Skeletal muscle satellite cell (primary cell): ENCODE results near the gene NR4A1.

Source experiments
- H3K27me3 ChIP-seq: 2 replicates; pipeline ENCODE4 v1.7.0; 2013; ENCODE audit warnings: low read length; ENCODE audit not compliant: control insufficient read depth, insufficient read depth
- H3K36me3 ChIP-seq: 2 replicates; pipeline ENCODE4 v1.7.0; 2013; ENCODE audit warnings: mild to moderate bottlenecking, control low read depth, low read length; ENCODE audit not compliant: insufficient read depth
- H3K4me1 ChIP-seq: 2 replicates; pipeline ENCODE4 v1.7.0; 2013; ENCODE audit warnings: low read length; ENCODE audit not compliant: control insufficient read depth, insufficient read depth
- H3K4me2 ChIP-seq: 2 replicates; pipeline ENCODE4 v1.7.0; 2013; ENCODE audit warnings: mild to moderate bottlenecking, low read length
- H3K4me3 ChIP-seq: 2 replicates; pipeline ENCODE4 v1.7.0; 2013; ENCODE audit warnings: low read length
- H3K9ac ChIP-seq: 2 replicates; pipeline ENCODE4 v1.7.0; 2013; ENCODE audit warnings: mild to moderate bottlenecking, low read depth, low read length, moderate library complexity
- H3K9me3 ChIP-seq: replicated peaks from 2 replicates; pipeline ENCODE4 v1.7.0; 2013; ENCODE audit warnings: mild to moderate bottlenecking, control low read depth, low read length

NR4A1 gene

DNA sequence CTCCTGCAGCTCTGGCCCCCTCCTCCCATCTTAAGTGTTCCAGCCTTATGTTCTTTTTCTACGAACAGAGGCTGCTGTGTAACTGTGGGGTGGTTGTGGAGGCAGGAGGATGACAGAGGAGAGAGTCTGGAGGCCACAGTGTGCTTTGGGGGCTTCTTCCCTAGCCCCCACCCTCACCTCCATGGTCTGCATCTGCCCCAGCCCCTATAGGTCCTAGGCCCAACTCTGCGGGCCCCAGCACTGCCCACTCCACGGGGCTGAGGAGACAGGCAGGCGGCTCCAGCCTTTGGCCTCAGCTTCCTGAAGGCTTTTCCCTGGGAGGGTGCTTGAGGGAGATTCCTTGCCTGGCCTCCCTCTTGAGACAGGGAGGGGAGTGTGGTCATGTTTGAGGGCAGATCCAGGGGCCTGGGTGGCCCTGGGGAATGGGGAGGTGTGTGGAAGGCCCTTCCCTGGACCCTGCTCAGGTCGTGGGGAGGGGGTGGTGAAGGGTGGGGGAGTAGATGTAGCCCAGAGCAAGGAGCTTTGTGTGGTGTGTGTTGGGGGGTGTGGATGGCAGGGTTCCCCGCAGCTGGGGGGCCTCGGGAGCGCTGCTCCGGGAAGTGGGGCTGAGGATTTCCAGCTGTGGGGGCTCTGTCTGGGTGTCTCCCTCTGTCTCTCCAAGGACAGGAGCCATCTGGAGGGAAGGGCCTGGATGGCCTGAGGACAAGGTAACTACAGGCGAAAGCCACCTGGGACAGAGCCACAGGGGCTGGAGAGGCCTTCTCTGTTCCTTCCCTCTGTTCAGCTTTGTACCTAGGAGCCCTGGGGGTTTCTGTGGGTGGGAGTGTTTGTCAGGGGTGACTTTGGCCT lies 29.4 kb downstream of the NR4A1 start:
- no peaks in the 10 kb centered on the region for H3K9me3 ChIP-seq
- H3K4me2 ChIP-seq = no peak overlapping the region
- H3K36me3 ChIP-seq = peaks cover 37% of the 10 kb centered on the region
- no peaks in the 10 kb centered on the region for H3K27me3 ChIP-seq
- H3K4me1 ChIP-seq = peaks cover 32% of the 10 kb centered on the region
- no peak overlapping the region for H3K4me3 ChIP-seq
- peak overlapping the region; percentile 69 for H3K9ac ChIP-seq

DNA sequence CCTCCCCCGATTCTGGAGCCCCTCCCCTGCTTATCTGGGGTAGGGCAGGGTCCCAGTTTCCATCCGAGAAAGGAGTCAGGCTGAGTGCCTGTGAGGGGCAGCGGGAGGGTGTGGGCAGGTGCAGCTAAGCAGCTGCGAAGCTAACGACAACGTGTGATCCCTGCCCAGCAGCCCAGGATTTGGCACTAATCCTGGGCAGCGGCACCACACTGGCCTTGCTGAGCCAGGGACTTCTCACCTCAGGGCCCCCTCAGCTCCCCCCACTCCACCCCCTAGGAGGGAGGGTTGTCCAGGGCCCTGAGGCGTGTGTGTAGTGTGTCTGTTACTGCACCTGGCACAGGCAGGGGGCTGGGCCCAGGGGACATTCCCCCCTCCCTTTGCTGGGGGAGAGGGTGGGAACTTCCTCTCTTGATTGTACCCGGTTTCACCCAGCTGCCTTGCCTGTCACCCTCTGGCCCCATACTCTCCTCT lies 30.1 kb downstream of the NR4A1 start:
- Histone ChIP-seq H3K27me3 (no peaks in the 10 kb centered on the region), H3K4me3 (peak overlapping the region; percentile 47), H3K9ac (peak overlapping the region; percentile 69), H3K9me3 (no peaks in the 10 kb centered on the region), H3K36me3 (peaks cover 30% of the 10 kb centered on the region), H3K4me2 (peak overlapping the region; percentile 53), H3K4me1 (peaks cover 34% of the 10 kb centered on the region)

DNA sequence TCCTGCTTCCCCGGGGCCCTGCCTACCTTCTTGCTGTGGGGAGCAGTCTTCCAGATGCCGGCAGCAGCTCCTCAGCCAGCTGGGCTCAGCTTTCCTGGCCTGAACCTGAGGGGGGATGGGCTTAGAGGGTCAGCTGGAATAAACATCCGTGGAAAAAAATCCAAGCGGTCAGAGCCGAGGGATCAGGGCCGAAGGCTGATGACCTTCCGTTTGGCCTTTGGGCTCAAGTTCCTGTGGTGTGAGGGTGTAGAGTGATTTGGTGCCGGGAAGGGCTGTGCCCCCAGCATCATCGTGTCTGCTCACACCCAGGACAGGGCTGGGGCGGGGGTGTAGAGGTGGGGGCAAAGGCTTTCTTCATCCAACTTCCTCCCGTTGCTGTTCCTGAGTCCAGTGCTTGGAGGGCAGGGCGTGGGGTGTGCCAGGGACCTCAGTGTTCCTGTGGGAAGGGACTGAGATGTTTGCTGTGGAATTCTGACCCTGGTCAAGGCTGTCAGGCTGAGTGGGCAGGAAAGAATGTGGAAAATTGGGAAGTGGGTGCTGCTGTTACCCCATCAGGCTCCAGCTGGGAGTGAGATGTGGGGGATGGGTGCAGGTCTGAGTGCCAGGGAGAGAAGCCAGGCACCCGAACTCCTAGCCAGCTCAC lies 30.9 kb downstream of the NR4A1 start:
- H3K36me3 ChIP-seq = peaks cover 22% of the 10 kb centered on the region
- peak overlapping the region; percentile 47 for H3K4me3 ChIP-seq
- peaks cover 38% of the 10 kb centered on the region for H3K4me1 ChIP-seq
- no peaks in the 10 kb centered on the region for H3K27me3 ChIP-seq
- H3K9ac ChIP-seq = peak overlapping the region; percentile 69
- H3K4me2 ChIP-seq = peak overlapping the region; percentile 53
- H3K9me3 ChIP-seq = no peaks in the 10 kb centered on the region

DNA sequence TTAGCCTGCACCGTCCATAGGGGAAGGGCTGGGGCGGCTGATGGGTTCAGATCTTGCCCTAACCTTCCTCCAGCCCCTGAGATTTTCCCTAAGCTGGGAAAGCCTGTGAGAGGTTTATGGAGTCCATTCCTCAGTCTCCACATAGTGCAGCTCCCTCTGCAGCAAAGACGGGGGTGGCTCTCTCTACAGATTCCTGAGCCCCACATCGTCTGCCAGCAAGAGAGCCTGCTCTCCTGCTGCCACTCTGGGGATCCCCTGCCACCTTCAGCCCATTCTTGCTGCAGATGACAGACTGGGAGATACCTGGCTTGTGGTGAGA lies 31.4 kb downstream of the NR4A1 start:
- Histone ChIP-seq H3K4me1 (peaks cover 38% of the 10 kb centered on the region), H3K4me3 (peak overlapping the region; percentile 47), H3K27me3 (peaks cover 1% of the 10 kb centered on the region), H3K9me3 (no peaks in the 10 kb centered on the region), H3K36me3 (peaks cover 17% of the 10 kb centered on the region), H3K4me2 (peak overlapping the region; percentile 53), H3K9ac (peak overlapping the region; percentile 43)

DNA sequence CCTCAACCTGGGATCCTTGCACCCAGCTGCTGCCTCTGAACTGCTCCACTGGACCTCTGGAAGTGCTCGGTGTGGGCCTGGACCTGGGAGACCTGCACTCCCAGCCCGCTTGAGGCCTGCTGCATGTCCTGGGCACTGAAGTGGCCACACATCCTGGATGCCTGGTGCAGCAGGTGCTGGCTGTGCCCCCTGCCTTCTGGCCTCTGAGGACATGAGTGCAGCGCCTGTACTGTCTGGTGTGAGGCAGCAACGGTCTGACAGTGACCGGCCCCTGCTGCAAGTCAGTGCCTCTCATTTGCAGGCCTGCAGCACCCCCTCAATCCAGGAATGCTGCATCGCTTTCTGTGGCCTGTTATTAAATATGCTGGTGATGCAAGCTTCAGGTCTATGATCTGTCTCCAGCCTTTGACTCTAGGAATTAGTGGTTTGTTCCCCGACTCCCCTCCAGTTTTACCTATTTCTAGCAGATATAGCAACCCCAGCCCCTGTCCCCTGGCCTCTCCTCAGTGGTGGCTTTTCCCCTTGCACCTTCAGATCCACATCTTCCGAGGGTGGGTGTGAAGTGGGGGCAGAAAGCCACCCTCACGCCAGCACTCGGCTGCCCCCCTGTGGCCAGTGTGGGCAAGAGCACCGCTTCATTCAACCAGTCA lies 31.9 kb downstream of the NR4A1 start:
- H3K36me3 ChIP-seq = peaks cover 12% of the 10 kb centered on the region
- peak overlapping the region; percentile 53 for H3K4me2 ChIP-seq
- H3K4me3 ChIP-seq = no peak overlapping the region
- H3K9ac ChIP-seq = peak overlapping the region; percentile 43
- H3K4me1 ChIP-seq = peaks cover 38% of the 10 kb centered on the region
- H3K27me3 ChIP-seq = peaks cover 6% of the 10 kb centered on the region
- H3K9me3 ChIP-seq = no peaks in the 10 kb centered on the region

DNA sequence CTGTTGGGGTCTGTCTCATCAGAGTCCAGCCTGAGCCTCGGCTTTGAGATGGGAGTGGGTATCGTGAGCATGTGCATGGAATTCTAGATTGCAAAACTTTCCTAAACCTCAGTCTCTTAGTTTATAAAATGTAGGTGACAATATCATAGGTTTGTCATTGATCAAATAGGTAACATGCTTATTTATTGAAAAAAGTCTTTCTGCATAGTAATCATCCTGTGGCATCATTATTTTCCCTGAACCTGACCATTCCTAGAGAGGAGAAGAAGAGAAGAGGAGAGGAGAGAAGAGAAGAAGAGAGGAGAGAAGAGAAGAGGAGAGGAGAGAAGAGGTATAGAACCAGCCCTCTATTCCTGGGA lies 32.4 kb downstream of the NR4A1 start:
- Histone ChIP-seq H3K4me1 (peaks cover 38% of the 10 kb centered on the region), H3K4me3 (no peak overlapping the region), H3K4me2 (no peak overlapping the region), H3K36me3 (peaks cover 7% of the 10 kb centered on the region), H3K9me3 (no peaks in the 10 kb centered on the region), H3K27me3 (peaks cover 9% of the 10 kb centered on the region), H3K9ac (no peak overlapping the region)

DNA sequence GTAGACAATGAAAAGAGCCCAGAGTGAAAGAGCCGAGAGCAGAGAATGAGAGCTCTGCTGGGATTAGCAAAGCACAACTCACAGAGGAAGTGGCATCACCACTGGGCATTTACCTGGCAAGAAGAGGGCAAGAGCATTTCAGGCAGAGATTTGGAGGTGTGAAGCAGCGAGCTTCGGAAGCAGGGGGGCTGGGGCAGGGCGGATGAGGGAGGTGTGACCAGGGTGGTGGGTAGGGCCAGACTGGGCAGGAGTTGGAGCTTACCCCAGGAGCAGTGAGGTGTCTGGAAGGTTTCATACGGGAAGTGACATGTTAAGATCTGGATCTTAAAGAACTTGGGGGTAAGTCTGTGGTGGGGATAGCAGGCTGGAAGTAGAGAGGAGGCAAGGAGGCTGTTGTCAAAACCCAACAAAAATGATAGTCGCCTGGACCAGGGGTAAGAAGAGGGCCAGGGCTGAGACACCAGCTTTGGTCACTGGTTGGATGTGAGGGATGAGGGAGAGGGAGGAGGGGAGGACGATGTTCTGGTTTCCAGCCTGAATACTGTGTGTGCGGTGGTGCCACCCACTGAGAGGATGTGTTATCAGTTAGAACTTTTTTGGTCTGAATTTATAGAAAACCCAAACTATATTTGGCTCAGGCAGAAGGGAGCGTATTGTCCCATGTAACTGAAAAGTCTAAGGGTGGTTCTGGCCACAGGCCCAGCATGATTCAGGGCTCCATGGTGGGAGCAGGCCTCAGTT lies 33.4 kb downstream of the NR4A1 start:
- H3K27me3 ChIP-seq = peaks cover 15% of the 10 kb centered on the region

DNA sequence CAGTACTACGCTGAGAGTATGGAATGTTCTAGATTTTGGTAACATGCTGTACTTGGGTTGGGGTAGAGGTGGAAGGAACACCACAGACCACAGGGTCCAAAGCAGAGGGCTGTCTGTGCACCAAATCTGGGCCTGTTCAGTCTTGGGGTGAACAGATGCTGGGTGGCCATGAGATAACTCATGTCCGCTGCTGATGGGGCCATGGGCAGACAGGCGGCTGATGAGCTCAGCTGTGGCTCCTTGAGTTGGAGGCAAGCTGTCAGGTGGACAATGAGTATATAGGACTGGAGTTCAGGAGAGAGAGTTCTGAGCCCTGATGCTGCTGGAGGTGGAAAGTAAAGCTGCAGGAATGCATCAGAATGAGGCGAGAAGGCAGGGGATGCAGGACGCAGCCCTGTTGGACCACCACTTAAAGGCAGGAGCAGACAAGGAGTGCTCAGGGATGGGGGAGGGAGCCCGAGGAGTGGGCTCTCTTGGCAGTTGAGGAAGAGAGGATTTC lies 34.5 kb downstream of the NR4A1 start:
- peaks cover 35% of the 10 kb centered on the region for H3K4me1 ChIP-seq

More for the DNA sequence above, 33.4 kb downstream of the NR4A1 start:
- Histone ChIP-seq H3K4me3 (no peak overlapping the region), H3K4me1 (peaks cover 38% of the 10 kb centered on the region), H3K9ac (no peak overlapping the region), H3K36me3 (no peaks in the 10 kb centered on the region), H3K9me3 (no peaks in the 10 kb centered on the region), H3K4me2 (no peak overlapping the region)

DNA sequence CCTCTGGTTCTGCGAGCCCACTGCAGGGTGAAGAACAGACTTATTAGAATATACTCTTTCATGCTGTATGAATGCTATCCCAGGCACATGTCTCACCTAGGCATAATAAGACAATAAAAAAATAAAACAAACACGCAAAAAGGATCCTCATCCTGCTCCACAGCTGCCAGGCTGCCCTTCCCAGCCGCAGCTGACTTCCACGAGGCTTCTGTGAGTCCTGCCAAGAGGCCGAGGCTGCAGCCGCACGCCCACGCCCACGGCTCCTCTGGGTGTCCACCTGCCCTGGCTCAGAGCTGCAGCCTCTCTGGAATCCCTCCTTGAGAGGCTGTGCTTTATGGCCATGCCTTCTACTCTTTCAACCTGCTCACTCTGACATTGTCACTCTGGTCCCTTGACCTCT lies 35.1 kb downstream of the NR4A1 start:
- H3K4me1 ChIP-seq = peaks cover 28% of the 10 kb centered on the region
- H3K27me3 ChIP-seq = peaks cover 31% of the 10 kb centered on the region
- no peak overlapping the region for H3K4me2 ChIP-seq
- H3K36me3 ChIP-seq = no peaks in the 10 kb centered on the region
- H3K4me3 ChIP-seq = no peak overlapping the region
- no peaks in the 10 kb centered on the region for H3K9me3 ChIP-seq
- no peak overlapping the region for H3K9ac ChIP-seq

More for the DNA sequence above, 34.5 kb downstream of the NR4A1 start:
- H3K9me3 ChIP-seq = no peaks in the 10 kb centered on the region
- H3K36me3 ChIP-seq = no peaks in the 10 kb centered on the region
- H3K4me3 ChIP-seq = no peak overlapping the region
- H3K9ac ChIP-seq = no peak overlapping the region
- H3K27me3 ChIP-seq = peaks cover 25% of the 10 kb centered on the region
- H3K4me2 ChIP-seq = no peak overlapping the region

DNA sequence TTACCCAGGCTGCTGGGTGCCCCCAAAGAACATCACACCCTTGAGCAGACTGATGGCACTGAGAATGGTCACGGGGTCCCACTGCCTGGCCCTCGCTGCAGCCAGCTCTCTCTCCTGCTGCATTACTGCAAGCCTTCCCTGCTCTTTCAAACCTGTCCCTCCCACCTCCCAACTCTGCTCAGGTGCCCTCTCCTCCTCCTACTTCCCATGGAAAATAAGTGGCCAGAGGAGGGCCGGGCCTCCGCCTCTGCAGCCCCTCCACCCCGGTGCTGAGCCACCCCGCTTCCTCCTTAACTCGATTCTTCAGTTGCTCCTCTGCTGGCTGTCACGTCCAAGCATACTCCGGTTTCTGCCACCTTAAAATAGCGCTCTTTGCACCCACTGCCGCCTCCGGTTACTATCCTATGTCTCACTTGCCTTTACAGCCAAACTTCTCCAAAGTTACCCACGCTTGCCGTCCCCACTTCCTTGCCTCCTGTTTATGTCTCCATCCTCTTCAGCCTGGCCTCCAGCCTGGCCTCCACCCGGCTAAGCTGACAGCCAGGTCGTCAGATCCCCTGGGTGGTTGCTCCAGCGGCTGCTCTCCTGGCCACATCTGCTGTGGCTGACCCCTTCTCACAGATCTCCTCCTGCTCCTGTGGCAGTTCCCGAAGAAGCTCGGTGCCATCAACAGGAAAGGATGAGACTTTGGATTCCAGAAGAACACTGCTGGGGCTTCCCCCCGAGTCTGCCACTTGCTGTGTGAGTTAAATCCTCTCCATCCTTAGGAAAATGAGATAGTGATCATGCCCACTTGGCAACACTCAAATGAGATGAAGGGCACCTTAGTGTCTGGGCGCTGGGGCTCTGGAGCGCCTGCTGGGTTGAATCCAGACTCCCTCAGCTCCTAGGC lies 35.9 kb downstream of the NR4A1 start:
- peaks cover 20% of the 10 kb centered on the region for H3K4me1 ChIP-seq
- H3K36me3 ChIP-seq = no peaks in the 10 kb centered on the region
- no peaks in the 10 kb centered on the region for H3K9me3 ChIP-seq
- no peak overlapping the region for H3K4me2 ChIP-seq
- H3K9ac ChIP-seq = no peak overlapping the region
- H3K4me3 ChIP-seq = no peak overlapping the region
- peaks cover 40% of the 10 kb centered on the region for H3K27me3 ChIP-seq
